ENCODE results near the gene RBFA.

DNA sequence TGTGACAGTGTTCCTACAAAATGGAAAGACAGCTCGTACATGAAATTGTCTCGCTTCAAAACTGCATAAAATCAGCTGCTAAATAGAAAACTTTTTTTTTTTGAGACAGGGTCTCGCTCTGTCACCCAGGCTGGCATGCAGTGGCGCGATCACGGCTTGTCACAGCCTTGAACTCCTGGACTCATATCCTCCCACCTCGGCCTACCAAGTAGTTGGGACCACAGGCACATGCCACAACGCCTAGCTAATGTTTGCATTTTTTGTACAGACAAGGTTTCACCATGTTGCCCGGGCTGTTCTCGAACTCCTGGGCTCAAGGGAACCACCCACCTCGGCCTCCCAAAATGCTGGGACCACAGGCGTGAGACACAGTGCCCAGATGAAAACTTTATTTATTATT is 49.1 kb upstream of the RBFA start:
- no peak for TF ChIP-seq POLR2A (IDR thresholded peaks at IDR 0.05; ENCODE audit: extremely low read depth, insufficient read length)
- TF ChIP-seq, protein P1, sequence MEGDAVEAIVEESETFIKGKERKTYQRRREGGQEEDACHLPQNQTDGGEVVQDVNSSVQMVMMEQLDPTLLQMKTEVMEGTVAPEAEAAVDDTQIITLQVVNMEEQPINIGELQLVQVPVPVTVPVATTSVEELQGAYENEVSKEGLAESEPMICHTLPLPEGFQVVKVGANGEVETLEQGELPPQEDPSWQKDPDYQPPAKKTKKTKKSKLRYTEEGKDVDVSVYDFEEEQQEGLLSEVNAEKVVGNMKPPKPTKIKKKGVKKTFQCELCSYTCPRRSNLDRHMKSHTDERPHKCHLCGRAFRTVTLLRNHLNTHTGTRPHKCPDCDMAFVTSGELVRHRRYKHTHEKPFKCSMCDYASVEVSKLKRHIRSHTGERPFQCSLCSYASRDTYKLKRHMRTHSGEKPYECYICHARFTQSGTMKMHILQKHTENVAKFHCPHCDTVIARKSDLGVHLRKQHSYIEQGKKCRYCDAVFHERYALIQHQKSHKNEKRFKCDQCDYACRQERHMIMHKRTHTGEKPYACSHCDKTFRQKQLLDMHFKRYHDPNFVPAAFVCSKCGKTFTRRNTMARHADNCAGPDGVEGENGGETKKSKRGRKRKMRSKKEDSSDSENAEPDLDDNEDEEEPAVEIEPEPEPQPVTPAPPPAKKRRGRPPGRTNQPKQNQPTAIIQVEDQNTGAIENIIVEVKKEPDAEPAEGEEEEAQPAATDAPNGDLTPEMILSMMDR (IDR thresholded peaks at IDR 0.05; ENCODE audit: low read depth, low read length): no peak
